H1 (cell line): ENCODE data around the gene CHD5. TPM values are rescaled to one million over a fixed set of nuclear protein-coding genes. Genes with fewer than 3 reads are reported as not detected.

Experiments used
- POLR2AphosphoS5 ChIP-seq: IDR thresholded peaks from 2 replicates; pipeline ENCODE4 v1.6.1; 2011; ENCODE audit warnings: low read depth, low read length
- RFX5 ChIP-seq: IDR thresholded peaks from 2 replicates; pipeline ENCODE4 v1.6.1; 2011; ENCODE audit warnings: low read depth, low read length, improper control_type of control experiment, borderline replicate concordance
- YY1 ChIP-seq: IDR thresholded peaks from 2 replicates; pipeline ENCODE4 v1.6.1; 2011; ENCODE audit warnings: low read depth, mild to moderate bottlenecking, low read length
- polyA plus RNA-seq, 7 experiments: library from polyadenylated mRNA; depleted of rRNA in 3 of 7; stranded (reverse) in 5 of 7; unstranded in 2 of 7; fragments of >200 nt in 5 of 7; fragments of 200-250 nt in 2 of 7; gene quantifications; 1 replicate in 5 of 7; 2 replicates in 1 of 7; 4 replicates in 1 of 7; pipeline versions ENCODE4 v1.2.1 to v1.2.3, GENCODE V29; 2011 to 2013; ENCODE audit warnings: missing spikeins in 2 of 7, mixed read lengths in 2 of 7
- total RNA-seq: library from RNA; stranded (reverse); fragmentation: NEBNext Ultra II Directional; extraction: Animal tissue kit (Norgen Biotek cat#: 25700); gene quantifications from 2 replicates; pipeline ENCODE4 v1.2.1, GENCODE V29; 2021
- TF ChIP-seq, protein P1 (sequence below): IDR thresholded peaks from 2 replicates; pipeline ENCODE4 v1.6.1; 2012; ENCODE audit warnings: inconsistent platforms

CHD5 gene
- total and polyA plus RNA-seq, 2 of the 8 experiments (the other 6 are each of a cell fraction or from before 2014, with no cell fraction given): 0.42 to 1.8 TPM

DNA sequence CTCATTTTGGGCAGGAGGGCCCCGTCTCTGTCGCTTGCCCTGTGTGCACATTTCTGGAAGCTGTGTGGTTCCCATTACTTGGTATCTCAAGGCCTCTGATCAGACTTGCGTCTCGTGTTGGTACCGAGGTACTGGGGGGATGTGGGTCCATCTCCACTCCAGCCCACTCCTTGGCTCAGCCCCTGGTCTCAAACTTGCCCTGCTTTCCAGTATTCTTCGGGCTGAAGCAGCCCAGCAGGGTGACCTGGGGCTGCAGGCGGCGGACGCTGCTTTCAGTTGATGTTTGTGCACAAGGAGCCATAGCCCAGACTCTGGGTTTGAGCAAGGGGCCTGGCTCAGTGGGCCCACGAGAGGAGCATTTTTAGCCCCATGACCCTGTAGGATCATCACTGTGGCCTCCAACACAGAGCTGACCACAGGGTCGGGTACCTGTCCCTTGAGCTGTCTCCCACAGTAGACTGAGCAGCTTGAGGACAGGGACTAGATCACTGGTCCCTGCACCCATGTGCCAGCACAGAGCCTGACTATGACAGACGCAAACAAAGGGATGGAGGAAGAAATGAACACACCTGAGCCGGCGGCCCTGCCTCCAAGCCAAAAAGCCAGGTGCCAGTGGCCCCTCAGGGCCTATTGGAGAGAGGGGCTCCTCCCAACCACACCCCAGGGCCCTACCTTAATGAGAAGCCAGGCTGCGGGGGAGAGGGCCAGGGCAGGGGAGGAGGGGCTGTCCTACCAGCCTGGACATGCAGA, 46.8 kb downstream of the CHD5 start (continued):
- TF ChIP-seq, protein P1, sequence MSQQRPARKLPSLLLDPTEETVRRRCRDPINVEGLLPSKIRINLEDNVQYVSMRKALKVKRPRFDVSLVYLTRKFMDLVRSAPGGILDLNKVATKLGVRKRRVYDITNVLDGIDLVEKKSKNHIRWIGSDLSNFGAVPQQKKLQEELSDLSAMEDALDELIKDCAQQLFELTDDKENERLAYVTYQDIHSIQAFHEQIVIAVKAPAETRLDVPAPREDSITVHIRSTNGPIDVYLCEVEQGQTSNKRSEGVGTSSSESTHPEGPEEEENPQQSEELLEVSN: no peak
- TF ChIP-seq YY1: no peak
- no peak for TF ChIP-seq POLR2AphosphoS5
- TF ChIP-seq RFX5: no peak
